ENCODE data around the gene PRXL2B.

DNA sequence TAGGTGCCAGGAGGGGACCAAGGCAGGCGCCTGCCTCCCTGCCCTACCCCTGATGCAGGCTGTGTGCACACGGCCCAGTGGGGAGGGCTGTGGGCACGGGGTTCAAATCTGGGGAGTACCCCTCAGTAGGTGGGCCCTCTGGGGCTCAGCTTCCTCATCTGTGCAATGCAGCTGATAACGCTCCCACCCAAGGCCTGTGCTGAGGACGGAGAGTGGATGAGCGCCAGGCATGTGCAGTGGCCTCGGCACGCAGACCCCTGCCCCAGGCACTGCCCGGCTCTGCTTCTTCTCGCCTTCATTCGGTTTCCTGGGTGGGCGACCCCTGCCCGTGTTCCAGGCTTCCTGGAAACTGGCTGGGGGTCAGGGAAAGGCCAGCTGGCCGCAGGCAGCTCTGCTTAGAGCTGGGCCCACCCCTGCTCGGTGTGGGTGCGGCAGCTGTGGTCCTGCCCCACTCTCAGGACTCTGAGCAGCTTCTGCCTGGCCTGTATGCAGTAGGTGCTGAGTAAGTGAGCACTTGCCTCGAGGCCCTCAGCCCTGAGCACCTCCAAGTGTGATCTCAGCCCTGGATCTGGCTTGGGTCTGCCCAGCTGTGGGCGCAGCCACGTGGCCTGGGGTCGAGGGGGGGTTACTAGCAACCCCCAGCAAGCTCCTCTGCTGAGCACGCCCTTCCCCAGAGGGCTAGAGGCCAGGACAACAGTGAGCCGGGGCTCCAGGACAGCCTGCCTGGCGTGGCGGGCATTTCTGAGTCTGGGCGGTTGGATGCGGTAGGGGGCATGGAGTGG, 42.3 kb upstream of the PRXL2B start:
- TF ChIP-seq, protein P1, sequence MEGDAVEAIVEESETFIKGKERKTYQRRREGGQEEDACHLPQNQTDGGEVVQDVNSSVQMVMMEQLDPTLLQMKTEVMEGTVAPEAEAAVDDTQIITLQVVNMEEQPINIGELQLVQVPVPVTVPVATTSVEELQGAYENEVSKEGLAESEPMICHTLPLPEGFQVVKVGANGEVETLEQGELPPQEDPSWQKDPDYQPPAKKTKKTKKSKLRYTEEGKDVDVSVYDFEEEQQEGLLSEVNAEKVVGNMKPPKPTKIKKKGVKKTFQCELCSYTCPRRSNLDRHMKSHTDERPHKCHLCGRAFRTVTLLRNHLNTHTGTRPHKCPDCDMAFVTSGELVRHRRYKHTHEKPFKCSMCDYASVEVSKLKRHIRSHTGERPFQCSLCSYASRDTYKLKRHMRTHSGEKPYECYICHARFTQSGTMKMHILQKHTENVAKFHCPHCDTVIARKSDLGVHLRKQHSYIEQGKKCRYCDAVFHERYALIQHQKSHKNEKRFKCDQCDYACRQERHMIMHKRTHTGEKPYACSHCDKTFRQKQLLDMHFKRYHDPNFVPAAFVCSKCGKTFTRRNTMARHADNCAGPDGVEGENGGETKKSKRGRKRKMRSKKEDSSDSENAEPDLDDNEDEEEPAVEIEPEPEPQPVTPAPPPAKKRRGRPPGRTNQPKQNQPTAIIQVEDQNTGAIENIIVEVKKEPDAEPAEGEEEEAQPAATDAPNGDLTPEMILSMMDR (IDR thresholded peaks at IDR 0.05): no peak
- TF ChIP-seq POLR2A (IDR thresholded peaks at IDR 0.05): no peak
